Activated CD8-positive, alpha-beta T cell treated with anti-CD3 and anti-CD28 coated beads for 36 hours (primary cell): ENCODE results near the gene TOR1AIP2. TPM values are rescaled to one million over a fixed set of nuclear protein-coding genes. Genes with fewer than 3 reads are reported as not detected.

Experiments
- ATAC-seq: fragments of 200-7000 bp; cut with Tn5 transposase; one replicate; pipeline ENCODE4 v1.10.0; 2021; ENCODE audit warnings: mild to moderate bottlenecking, moderate library complexity
- CTCF ChIA-PET: fragments of 350-600 bp; sonication (Branson Sonifier 250); formaldehyde crosslinking; loops from one replicate; lab custom pipeline; 2021; ENCODE audit warnings: antibody characterized with exemption; lab: Charles Lee
- POLR2A ChIA-PET: fragments of 350-600 bp; sonication (Branson Sonifier 250); formaldehyde crosslinking; loops from one replicate; lab custom pipeline; 2021; ENCODE audit warnings: antibody characterized with exemption; lab: Charles Lee
- DNase-seq: peaks from one replicate; pipeline ENCODE4 v3.0.0-alpha.2; 2020
- H3K27ac Mint-ChIP-seq: one replicate; pipeline ENCODE4 v1.8.0; 2021; ENCODE audit warnings: mild to moderate bottlenecking, mixed read lengths
- H3K27me3 Mint-ChIP-seq: one replicate; pipeline ENCODE4 v1.8.0; 2021; ENCODE audit warnings: mixed read lengths
- H3K36me3 Mint-ChIP-seq: one replicate; pipeline ENCODE4 v1.8.0; 2021; ENCODE audit warnings: low read depth, mixed read lengths
- H3K4me1 Mint-ChIP-seq: one replicate; pipeline ENCODE4 v1.8.0; 2021; ENCODE audit warnings: low read depth, mixed read lengths
- H3K4me3 Mint-ChIP-seq: one replicate; pipeline ENCODE4 v1.8.0; 2021; ENCODE audit warnings: mild to moderate bottlenecking, moderate library complexity, mixed read lengths
- H3K9me3 Mint-ChIP-seq: one replicate; pipeline ENCODE4 v1.8.0; 2021; ENCODE audit warnings: mixed read lengths
- CTCF ChIP-seq: fragments of 200-600 bp; IDR thresholded peaks from one replicate; pipeline ENCODE4 v1.8.0; 2022; ENCODE audit warnings: antibody characterized with exemption, mild to moderate bottlenecking
- intact Hi-C: fragments of 100-400 bp; cut with micrococcal nuclease; formaldehyde crosslinking; loops from one replicate; pipeline ENCODE4 v1.10.0; 2022
- total RNA-seq, 2 experiments: library from RNA; stranded (reverse); gene quantifications; one replicate each; pipeline ENCODE4 v1.2.3, GENCODE V29; 2021

The TOR1AIP2 gene
- total RNA-seq, 2 experiments from 2014 or later = 39.5 to 45.1 TPM

GRCh38 chr1:179825206-179825605, 52.4 kb downstream of the TOR1AIP2 start:
- no peak for ATAC-seq
- H3K27ac Mint-ChIP-seq = no peak overlapping the region
- H3K4me1 Mint-ChIP-seq = no peaks in the 10 kb centered on the region
- no peak overlapping the region for H3K4me3 Mint-ChIP-seq
- DNase-seq = no peak
- intact Hi-C loops = no loop called here
- ChIA-PET CTCF (interaction anchor here (3.5 to 4.5 kb wide), 2 partner anchors 15 to 16 kb away, joined by 14 to 26 read pairs; no protein-coding TSS in a partner anchor), POLR2A (interaction anchor here (1.6 kb wide), 1 partner anchor 11 kb away, joined by 3 read pairs; no protein-coding TSS in a partner anchor)
- no peaks in the 10 kb centered on the region for H3K36me3 Mint-ChIP-seq
- H3K9me3 Mint-ChIP-seq = no peaks in the 10 kb centered on the region
- TF ChIP-seq CTCF = no peak
- H3K27me3 Mint-ChIP-seq = no peaks in the 10 kb centered on the region

GRCh38 chr1:179824265-179824664, 53.3 kb downstream of the TOR1AIP2 start:
- CTCF ChIA-PET = interaction anchor here (2.7 to 4.5 kb wide), 2 partner anchors 10 to 14 kb away, joined by 20 to 26 read pairs; no protein-coding TSS in a partner anchor
- no peaks in the 10 kb centered on the region for H3K9me3 Mint-ChIP-seq
- ATAC-seq = no peak
- no peaks in the 10 kb centered on the region for H3K36me3 Mint-ChIP-seq
- TF ChIP-seq CTCF = no peak
- H3K27me3 Mint-ChIP-seq = no peaks in the 10 kb centered on the region
- no peaks in the 10 kb centered on the region for H3K4me1 Mint-ChIP-seq
- DNase-seq = no peak
- no peak overlapping the region for H3K27ac Mint-ChIP-seq
- POLR2A ChIA-PET = interaction anchor here (1.6 kb wide), 1 partner anchor 10 kb away, joined by 3 read pairs; no protein-coding TSS in a partner anchor
- intact Hi-C loops = no loop called here
- no peak overlapping the region for H3K4me3 Mint-ChIP-seq

GRCh38 chr1:179823693-179824092, 53.9 kb downstream of the TOR1AIP2 start:
- no peaks in the 10 kb centered on the region for H3K36me3 Mint-ChIP-seq
- TF ChIP-seq CTCF = no peak
- DNase-seq (no peak), ATAC-seq (no peak)
- H3K27ac Mint-ChIP-seq = no peak overlapping the region
- intact Hi-C loops = no loop called here
- ChIA-PET POLR2A (interaction anchor here (1.6 kb wide), 1 partner anchor 9 kb away, joined by 3 read pairs; no protein-coding TSS in a partner anchor), CTCF (interaction anchor here (2.7 to 4.5 kb wide), 3 partner anchors 9 to 117 kb away, joined by 13 to 26 read pairs (median 20); no protein-coding TSS in a partner anchor)
- no peaks in the 10 kb centered on the region for H3K9me3 Mint-ChIP-seq
- H3K27me3 Mint-ChIP-seq = no peaks in the 10 kb centered on the region
- no peaks in the 10 kb centered on the region for H3K4me1 Mint-ChIP-seq
- H3K4me3 Mint-ChIP-seq = no peak overlapping the region

GRCh38 chr1:179822065-179822464, 55.5 kb downstream of the TOR1AIP2 start:
- POLR2A ChIA-PET = no interaction called here
- H3K27me3 Mint-ChIP-seq = no peaks in the 10 kb centered on the region
- H3K36me3 Mint-ChIP-seq = no peaks in the 10 kb centered on the region
- CTCF ChIA-PET = interaction anchor here (1.1 to 4.5 kb wide), 4 partner anchors 7 to 116 kb away, joined by 4 to 26 read pairs (median 16); no protein-coding TSS in a partner anchor
- no peaks in the 10 kb centered on the region for H3K9me3 Mint-ChIP-seq
- DNase-seq = no peak
- no peak for TF ChIP-seq CTCF
- intact Hi-C loops = no loop called here
- no peak for ATAC-seq
- no peaks in the 10 kb centered on the region for H3K4me1 Mint-ChIP-seq
- no peak overlapping the region for H3K27ac Mint-ChIP-seq
- H3K4me3 Mint-ChIP-seq = no peak overlapping the region

- ATAC-seq = no peak
- H3K36me3 Mint-ChIP-seq = no peaks in the 10 kb centered on the region
- no peaks in the 10 kb centered on the region for H3K9me3 Mint-ChIP-seq
- no peak for TF ChIP-seq CTCF
- no peaks in the 10 kb centered on the region for H3K4me1 Mint-ChIP-seq
- no peak overlapping the region for H3K27ac Mint-ChIP-seq
- POLR2A ChIA-PET = no interaction called here
- no peak overlapping the region for H3K4me3 Mint-ChIP-seq
- CTCF ChIA-PET = interaction anchor here (1.1 to 4.5 kb wide), 3 partner anchors 8 to 115 kb away, joined by 4 to 26 read pairs (median 13); no protein-coding TSS in a partner anchor
- no peak for DNase-seq
- H3K27me3 Mint-ChIP-seq = no peaks in the 10 kb centered on the region
- intact Hi-C loops = no loop called here
These were observed 56.1 kb downstream of the TOR1AIP2 start for GRCh38 chr1:179821524-179821923.
